Measurements from ENCODE around the gene SLC12A6. TPM values are rescaled to one million over a fixed set of nuclear protein-coding genes. Genes with fewer than 3 reads are reported as not detected.
A peak's percentile ranks its signal among the peaks of the same experiment; 100 is the strongest.

Gene SLC12A6
- total RNA-seq, 2 experiments from 2014 or later = 58.5 to 58.7 TPM

DNA sequence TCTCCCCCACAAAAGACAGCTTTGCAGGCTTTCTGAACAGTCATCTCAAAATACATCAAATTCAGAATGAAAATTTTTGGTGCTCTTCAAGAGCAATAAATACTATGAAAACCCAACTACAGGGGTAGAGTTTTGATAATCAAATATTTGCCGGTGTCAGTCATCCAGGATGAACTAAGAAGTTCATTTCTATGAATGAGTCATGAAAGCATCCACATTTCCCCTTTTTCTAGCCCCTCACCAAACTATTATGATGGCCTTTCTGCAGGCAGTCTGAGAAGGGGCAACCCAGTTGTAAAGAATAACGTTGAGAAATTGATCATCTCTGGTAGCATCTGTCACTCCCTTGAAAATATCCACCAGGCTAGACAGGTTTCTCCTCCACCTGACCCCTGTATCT, 32.5 kb upstream of the SLC12A6 start:
- H3K4me3 Mint-ChIP-seq = peak overlapping the region; percentile 45
- POLR2A ChIA-PET = no interaction called here
- peaks cover 6% of the 10 kb centered on the region for H3K36me3 Mint-ChIP-seq (ENCODE audit: low read depth)

DNA sequence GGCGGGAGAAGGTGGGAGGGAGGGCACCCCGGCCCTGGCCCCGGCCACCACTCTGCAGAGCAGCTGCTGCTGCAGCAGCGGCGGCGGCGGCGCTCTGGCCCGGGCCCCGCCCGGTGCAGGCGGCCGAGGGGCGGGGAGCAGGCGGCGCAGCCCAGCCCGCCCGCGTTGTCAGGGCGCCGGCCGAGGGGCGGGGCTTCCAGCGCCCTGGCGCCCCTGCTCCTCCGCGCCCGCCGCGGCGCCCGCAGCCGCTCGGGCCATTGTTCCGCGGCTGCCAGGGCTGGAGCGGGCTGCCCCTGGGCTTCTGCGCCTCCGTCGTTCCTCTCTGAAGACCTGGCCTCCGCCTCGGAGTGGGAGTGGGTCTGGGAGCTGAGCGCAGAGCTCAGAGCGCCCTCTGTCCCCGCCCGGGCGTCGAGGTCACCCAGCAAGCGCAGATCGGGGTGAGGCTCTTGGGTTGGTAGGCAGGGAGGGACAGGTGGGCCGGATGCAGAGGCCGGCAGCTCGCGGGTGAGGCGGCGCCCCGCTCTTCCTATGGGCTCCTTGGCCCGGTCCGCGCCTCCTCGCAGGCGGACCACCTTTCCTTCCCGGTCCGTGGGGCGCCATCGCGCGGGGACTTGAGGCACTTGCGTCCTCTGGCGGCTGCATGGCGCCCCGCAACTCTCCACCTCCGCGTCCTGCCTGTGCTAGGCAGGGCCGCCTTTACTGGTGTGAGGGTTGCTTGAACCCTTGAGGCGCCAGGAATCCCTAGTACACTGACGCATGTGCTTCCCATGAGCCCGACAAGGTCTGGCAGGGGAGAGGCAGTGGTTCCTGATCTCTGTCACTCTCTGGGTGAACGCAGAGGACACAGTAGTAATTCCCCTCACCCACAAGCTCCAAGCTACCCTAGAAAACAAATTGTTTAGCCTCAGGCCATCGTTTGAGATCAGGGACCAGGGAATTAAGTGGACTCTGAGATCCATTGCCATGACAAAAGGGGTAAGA, 29.8 kb upstream of the SLC12A6 start, which contains the start of gene LPCAT4:
TSS of gene LPCAT4 (minus strand) at position 96 of the 981 bp plus-strand sequence. CDS start 96 bp downstream, outside the sequence.
- Mint-ChIP-seq H3K27me3 (no peaks in the 10 kb centered on the region), H3K9me3 (no peaks in the 10 kb centered on the region), H3K36me3 (ENCODE audit: low read depth) (peaks cover 21% of the 10 kb centered on the region), H3K4me1 (ENCODE audit: low read depth) (peaks cover 43% of the 10 kb centered on the region), H3K4me3 (peak within 1 kb of the TSS; percentile 97), H3K27ac (peak within 1 kb of the TSS; percentile 92)
- peaks cover 18% of the 10 kb centered on the region for H3K36me3 ChIP-seq (ENCODE audit: insufficient read depth, low read length)
- CTCF ChIA-PET = interaction anchor here (0.7 to 3.9 kb wide), 28 partner anchors 7 to 265 kb away, joined by 3 to 51 read pairs (median 5); partner anchors contain the start of genes EMC4, EMC7, KATNBL1 and NOP10
- H3K9me3 ChIP-seq (ENCODE audit: control insufficient read depth in 1 of 2, insufficient read depth in 1 of 2, low read length in 2 of 2) = no peaks in the 10 kb centered on the region
- TF ChIP-seq, protein P1, sequence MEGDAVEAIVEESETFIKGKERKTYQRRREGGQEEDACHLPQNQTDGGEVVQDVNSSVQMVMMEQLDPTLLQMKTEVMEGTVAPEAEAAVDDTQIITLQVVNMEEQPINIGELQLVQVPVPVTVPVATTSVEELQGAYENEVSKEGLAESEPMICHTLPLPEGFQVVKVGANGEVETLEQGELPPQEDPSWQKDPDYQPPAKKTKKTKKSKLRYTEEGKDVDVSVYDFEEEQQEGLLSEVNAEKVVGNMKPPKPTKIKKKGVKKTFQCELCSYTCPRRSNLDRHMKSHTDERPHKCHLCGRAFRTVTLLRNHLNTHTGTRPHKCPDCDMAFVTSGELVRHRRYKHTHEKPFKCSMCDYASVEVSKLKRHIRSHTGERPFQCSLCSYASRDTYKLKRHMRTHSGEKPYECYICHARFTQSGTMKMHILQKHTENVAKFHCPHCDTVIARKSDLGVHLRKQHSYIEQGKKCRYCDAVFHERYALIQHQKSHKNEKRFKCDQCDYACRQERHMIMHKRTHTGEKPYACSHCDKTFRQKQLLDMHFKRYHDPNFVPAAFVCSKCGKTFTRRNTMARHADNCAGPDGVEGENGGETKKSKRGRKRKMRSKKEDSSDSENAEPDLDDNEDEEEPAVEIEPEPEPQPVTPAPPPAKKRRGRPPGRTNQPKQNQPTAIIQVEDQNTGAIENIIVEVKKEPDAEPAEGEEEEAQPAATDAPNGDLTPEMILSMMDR (IDR thresholded peaks at IDR 0.05) = peak; percentile 90
- ATAC-seq (ENCODE audit: poor library complexity) (peak; percentile 84), DNase-seq (peak; percentile 82 to 96 (median 88))
- peak within 1 kb of the TSS; percentile 80 to 88 for H3K27ac ChIP-seq (ENCODE audit: low read depth in 1 of 2, low read length in 2 of 2)
- H3K27me3 ChIP-seq (ENCODE audit: control insufficient read depth in 1 of 2, insufficient read depth in 2 of 2, low read length in 2 of 2) = no peaks in the 10 kb centered on the region
- POLR2A ChIA-PET = interaction anchor here (0.8 to 3.7 kb wide), 20 partner anchors 12 to 622 kb away, joined by 3 to 72 read pairs (median 10); partner anchors contain the start of genes AVEN, EMC4, EMC7 and GOLGA8A
- peak within 1 kb of the TSS; percentile 94 for H3K4me3 ChIP-seq (ENCODE audit: low read length)
- peaks cover 40% of the 10 kb centered on the region for H3K4me1 ChIP-seq (ENCODE audit: insufficient read depth, low read length)
- intact Hi-C loops (cut with DNase I, micrococcal nuclease) = loop anchor here (1.0 to 5.0 kb wide), 10 partner anchors 24 to 1240 kb away; partner anchors contain the start of genes NOP10 (in 2 of the 2), NUTM1 (in 2 of the 2), AQR (in 1 of the 2) and EMC4 (in 1 of the 2)

More for the DNA sequence above, 32.5 kb upstream of the SLC12A6 start:
- H3K4me3 ChIP-seq (ENCODE audit: low read length) = no peak overlapping the region
- peaks cover 29% of the 10 kb centered on the region for H3K4me1 ChIP-seq (ENCODE audit: insufficient read depth, low read length)
- H3K9me3 ChIP-seq (ENCODE audit: control insufficient read depth in 1 of 2, insufficient read depth in 1 of 2, low read length in 2 of 2) = no peaks in the 10 kb centered on the region
- H3K27me3 Mint-ChIP-seq = no peaks in the 10 kb centered on the region
- peaks cover 28% of the 10 kb centered on the region for H3K4me1 Mint-ChIP-seq (ENCODE audit: low read depth)
- peak overlapping the region; percentile 57 for H3K27ac Mint-ChIP-seq
- TF ChIP-seq, protein P1 (IDR thresholded peaks at IDR 0.05) = no peak
- no peaks in the 10 kb centered on the region for H3K9me3 Mint-ChIP-seq
- intact Hi-C loops (cut with DNase I, micrococcal nuclease) = no loop called here
- H3K27ac ChIP-seq (ENCODE audit: low read depth in 1 of 2, low read length in 2 of 2) = no peak overlapping the region
- no peaks in the 10 kb centered on the region for H3K27me3 ChIP-seq (ENCODE audit: control insufficient read depth in 1 of 2, insufficient read depth in 2 of 2, low read length in 2 of 2)
- ATAC-seq (ENCODE audit: poor library complexity) = no peak
- CTCF ChIA-PET = no interaction called here
- no peak for DNase-seq
- H3K36me3 ChIP-seq (ENCODE audit: insufficient read depth, low read length) = no peaks in the 10 kb centered on the region
